Gastrocnemius medialis (tissue), 4 donors: Measurements from ENCODE around the gene TGOLN2.

Source experiments
- POLR2A ChIP-seq, 2 donors: fragments of 450-650 bp; IDR thresholded peaks; one replicate each; pipeline ENCODE4 v1.6.1; 2017; ENCODE audit warnings: antibody characterized with exemption in 2 of 2, mild to moderate bottlenecking in 2 of 2, moderate library complexity in 2 of 2
- TF ChIP-seq, protein P1 (sequence below), 5 experiments: fragments of 450-650 bp in 3 of 5; fragments of 200-600 bp in 2 of 5; sonication (generic) in 2 of 5; IDR thresholded peaks in 4 of 5; conservative IDR thresholded peaks in 1 of 5; 1 replicate in 4 of 5; 2 replicates in 1 of 5; pipeline ENCODE4 v1.5.1; 2016 to 2019; ENCODE audit warnings: antibody characterized with exemption in 5 of 5, mild to moderate bottlenecking in 3 of 5, moderate library complexity in 3 of 5

DNA sequence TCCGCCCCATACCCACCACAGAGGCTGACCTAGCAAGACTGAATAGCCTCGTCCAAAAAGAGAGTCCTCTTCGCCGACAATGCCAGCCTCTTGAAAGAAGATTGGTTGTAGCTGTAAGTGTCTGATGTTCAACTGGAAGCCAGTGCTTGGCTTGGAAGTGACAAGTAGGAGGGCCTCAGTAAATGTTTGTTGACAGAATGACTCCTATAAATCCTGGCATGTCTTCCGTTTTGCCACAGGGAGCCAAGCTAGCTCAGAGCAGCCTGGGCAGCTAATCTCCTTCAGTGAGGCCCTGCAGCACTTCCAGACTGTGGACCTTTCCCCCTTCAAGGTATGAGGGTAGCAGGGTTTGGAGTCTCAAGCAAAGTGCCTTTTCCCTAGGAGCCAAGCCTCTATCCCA, 41.7 kb upstream of the TGOLN2 start:
- TF ChIP-seq, protein P1, sequence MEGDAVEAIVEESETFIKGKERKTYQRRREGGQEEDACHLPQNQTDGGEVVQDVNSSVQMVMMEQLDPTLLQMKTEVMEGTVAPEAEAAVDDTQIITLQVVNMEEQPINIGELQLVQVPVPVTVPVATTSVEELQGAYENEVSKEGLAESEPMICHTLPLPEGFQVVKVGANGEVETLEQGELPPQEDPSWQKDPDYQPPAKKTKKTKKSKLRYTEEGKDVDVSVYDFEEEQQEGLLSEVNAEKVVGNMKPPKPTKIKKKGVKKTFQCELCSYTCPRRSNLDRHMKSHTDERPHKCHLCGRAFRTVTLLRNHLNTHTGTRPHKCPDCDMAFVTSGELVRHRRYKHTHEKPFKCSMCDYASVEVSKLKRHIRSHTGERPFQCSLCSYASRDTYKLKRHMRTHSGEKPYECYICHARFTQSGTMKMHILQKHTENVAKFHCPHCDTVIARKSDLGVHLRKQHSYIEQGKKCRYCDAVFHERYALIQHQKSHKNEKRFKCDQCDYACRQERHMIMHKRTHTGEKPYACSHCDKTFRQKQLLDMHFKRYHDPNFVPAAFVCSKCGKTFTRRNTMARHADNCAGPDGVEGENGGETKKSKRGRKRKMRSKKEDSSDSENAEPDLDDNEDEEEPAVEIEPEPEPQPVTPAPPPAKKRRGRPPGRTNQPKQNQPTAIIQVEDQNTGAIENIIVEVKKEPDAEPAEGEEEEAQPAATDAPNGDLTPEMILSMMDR (IDR thresholded peaks at IDR 0.05 in 4 of 5, conservative IDR thresholded peaks at IDR 0.05 in 1 of 5) = no peak
- TF ChIP-seq POLR2A (IDR thresholded peaks at IDR 0.05) = no peak
